GM12891 (cell line): ENCODE measurements around the gene CDYL.

ENCODE experiments used
- POLR2A ChIP-seq: IDR thresholded peaks from 2 replicates; pipeline ENCODE4 v1.6.1; 2011; ENCODE audit warnings: low read depth, low read length, control low read depth
- TAF1 ChIP-seq: IDR thresholded peaks from 2 replicates; pipeline ENCODE4 v1.6.1; 2011; ENCODE audit warnings: low read depth, low read length, control low read depth

DNA sequence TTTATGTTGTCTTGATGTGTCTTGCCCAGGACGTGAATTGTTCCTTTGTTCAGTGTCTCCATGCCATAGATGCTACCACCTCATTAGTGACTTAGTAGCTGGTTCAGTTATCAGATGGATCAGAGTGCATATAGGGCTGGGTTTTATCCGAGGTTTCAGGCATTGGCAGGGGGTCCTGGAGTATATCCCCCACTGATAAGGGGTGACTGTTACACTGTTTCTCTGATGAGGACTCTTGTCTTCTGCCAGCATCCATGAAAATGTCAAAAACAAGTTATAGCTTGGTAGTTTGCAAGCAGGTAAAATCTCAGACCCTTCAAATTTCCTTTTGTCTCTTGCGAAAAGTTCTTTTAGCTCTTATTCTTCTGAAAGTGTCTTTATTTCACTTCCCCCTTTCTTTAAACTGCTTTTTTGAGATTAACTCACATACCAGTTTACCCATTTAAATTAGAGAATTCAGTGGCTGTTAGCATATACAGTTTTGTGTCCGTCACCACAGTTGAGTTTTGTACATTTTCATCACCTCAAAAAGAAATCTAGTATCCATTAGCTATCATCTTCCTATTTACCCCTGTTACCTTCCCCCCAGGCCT, 109.2 kb downstream of the CDYL start:
- TF ChIP-seq POLR2A (no peak), TAF1 (no peak)
